Measurements from ENCODE around the gene BCAS3.
A peak's percentile ranks its signal among the peaks of the same experiment; 100 is the strongest.

Gene BCAS3

DNA sequence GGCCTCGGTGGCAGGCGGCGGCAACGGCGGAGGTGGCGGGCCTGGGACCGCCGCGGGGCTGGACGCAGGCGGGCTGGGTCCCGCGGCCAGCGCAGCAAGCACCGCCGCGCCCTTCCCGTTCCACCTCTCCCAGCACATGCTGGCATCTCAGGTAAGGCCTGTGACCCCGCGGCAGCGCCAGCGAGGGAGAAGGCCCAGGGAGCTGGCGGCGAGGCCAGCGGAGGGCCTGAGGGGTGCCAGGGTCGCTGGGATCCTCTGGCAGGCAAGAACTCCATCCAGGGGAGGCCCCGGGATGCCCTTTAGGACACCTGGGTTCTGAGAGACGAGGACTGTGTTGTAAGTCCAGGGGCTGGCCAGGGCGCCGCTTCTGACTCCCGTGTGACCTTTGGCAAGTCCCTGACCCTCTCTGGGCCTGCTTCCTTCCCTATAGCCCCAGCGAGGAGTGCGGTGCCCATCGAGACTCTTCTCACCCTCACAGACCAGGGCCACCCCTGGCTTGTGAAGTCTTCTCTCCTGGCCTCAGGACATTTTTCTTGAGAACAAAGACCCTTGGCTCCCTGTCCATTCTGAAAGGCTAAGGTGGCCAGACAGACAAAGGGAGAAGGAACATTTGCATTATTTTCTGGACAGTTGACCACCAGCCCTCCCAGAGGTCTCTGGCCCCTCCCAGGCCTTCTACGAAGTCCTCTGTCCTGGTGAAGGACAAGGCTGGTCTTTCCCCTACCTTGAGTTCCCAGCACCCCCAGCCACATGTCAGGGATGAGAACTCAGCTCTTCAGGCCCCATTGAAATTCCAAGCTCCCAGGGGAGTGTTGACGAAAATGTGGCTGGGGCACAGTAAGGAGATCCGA, 728.3 kb downstream of the BCAS3 start:
- no peak for DNase-seq

DNA sequence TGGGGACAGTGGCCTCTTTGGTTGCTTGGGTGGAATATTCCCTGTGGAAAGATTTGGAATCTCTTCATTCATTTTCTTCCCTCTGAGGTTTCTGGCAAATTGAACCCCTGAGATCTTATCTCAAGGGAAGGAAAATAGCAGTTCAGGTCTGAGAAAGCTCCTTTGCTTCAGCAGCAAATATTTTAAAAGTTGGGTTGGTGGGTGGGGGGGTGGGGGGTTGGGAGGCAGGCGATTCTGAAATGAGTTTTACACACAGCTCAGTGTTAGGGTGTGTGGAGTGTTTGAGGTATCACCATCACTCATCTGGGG, 728.8 kb downstream of the BCAS3 start:
- no peak for DNase-seq

DNA sequence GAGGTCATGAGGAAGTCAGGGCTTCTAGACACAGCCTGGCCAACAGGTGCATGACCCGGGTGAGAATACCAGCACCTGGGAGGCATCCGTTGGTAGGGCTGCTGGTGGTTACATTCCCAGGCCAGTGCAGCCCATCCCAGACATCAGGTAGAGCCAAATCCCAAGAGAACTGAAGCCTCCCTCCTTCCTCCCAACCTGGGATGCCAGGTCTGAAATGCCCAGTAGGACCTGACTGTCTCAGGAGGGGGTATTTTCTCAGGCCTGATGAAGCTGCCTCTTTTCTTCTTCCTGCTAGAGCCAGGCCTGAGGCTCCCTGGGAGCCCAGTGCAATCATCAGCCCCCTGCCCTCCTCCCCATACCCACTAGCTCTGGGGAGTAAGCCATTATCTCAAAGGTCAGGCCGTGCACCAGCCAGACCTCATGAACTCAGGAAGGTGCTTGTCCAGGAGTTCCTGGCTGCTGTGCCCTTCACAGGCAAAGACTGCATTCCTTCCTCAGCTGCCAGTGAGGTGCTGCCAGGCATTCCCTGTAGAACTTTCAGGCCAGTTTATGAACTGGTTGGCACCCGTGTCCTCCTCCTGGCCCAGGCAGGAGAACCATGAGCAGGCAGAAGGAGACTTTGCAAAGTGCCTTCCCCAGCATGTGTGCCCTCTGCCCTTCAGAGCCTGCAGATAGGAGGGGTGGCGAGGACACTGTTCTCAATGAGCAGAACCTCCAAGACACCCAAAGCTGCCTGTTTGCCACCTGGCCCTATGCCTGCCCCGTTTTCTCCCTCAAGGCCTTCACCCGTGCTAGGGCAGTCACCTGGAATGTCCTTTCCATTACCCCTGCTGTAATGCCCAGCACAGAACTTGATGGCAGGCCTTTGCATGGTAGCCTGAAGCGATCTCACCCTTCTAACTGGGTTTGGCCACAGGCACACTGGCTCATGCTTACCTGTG, 729.6 kb downstream of the BCAS3 start:
- no peak for DNase-seq

DNA sequence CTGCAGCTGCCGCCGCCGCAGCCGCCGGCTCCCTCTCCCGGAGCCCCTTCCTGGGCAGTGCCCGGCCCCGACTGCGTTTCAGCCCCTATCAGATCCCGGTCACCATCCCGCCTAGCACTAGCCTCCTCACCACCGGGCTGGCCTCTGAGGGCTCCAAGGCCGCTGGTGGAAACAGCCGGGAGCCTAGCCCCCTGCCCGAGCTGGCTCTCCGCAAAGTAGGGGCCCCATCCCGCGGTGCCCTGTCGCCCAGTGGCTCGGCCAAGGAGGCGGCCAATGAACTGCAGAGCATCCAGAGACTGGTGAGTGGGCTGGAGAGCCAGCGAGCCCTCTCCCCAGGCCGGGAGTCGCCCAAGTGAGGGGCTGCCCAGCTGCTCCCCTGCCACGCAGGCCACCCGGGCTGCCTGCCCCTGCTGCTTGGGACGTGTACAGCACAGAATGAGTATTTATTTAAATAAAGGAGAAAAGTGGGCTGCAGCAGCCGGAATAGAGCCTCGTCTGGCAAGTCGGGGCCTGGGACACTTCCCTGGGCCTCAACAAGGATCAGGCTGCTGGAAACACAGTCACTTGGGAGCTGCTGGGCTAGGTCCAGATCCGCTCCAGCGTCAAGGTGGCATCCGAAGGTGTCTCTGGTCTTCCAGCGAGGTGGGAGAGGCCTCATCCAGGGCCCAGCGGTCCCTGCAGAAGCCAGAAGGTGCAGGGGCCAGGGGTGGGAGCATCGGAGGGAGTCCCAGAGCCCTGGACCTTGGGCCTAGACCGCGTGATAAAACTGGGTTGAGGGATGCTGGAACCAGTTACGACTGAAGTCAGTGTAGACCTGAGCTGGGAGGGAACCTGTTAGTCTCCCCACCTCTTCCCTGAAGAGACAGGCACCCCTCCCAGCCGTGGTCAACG, 730.7 kb downstream of the BCAS3 start:
- DNase-seq = no peak

DNA sequence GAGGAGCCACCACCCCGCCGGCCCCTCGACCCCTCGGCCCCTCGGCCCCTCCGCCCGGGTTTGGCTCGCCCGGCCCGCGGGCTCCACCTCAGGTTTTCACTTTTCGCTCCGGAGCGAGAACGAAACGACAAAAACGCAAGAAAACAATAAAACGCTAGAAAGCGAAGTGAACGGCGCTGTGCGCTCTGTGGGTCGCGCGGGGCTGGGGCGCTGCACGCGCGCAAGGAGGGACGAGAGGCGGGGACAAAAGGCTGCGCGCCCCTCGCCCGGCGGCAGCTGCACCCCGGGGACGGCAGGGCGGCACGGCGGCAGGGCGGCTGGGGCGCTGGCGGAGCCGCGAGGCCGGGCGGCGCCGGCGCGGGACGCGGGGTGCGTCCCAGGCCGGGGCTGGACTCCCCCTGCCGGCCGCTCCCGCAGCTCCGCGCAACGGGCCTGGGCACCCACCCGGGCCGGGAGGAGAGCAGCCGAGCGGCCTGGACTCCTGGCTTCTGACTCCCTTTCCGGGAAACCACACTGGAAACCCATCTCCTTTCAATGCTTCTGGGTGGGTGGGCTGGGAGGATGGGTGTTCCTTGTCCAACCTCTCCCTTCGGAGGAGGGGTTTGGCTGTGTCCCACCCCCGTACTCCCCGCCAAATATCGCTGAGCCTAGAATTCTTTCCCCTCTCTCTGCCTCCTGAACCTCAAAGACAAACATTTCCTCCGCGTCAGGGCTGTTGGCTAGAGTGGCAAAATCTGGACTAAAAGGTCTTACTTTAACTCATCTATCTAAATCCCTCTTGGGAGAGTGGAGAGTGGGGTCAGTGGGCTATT, 731.9 kb downstream of the BCAS3 start:
- DNase-seq = no peak

DNA sequence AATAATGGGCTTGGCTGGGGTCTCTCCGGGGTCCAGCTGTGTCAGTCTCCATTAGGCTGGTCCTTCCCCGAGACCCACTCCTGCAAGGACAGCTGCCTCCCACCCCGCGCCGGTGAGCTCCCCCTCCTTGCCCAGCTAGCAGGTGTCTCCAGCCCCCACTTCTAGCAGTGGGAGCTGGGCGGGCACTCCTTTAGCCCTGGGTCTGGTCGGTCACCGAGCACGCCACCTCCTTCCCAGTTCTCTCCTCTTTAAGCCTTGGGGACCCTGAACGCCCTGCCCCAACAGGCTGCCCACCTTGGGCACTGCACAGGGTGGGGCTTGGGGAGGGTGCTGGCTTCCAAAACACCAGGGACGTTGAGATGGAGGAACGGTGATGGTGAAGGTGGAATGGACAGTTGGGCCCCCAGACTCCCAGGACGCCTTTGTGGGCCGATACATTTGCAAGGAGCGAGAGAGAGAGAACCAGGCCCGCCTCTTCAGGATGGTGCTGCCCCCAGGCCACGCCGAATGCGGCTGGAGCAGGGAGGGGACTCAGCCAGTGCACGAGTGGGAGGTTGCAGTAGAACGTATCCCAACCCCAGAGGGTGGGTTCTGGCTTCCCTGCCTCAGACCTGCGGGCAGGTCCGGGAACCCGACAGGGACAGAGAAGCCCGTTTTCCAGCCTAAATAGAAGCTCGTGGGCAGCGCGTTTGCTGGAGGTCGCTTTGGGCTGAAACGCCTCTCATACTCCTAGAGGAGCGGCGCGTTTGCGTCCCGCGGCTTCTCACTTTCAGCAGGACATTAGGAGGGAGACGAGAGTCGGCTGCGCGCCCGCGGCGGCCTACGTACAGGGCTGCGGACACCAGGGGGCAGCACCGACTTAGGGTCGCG, 732.7 kb downstream of the BCAS3 start:
- DNase-seq = peak; percentile 68 to 72

DNA sequence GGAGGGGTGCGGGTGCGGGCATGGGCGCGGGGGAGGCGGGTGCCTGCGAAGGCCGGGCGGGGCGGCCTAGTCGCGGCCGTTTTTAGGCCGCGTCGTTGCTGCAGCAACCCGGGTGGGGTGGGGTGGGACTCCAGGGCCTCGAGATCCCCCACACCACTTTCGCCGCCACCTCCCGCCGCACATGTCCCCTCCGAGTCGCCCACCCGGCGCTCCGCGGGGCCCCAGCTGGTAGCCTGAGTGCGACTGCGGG, 733.3 kb downstream of the BCAS3 start:
- DNase-seq = no peak

DNA sequence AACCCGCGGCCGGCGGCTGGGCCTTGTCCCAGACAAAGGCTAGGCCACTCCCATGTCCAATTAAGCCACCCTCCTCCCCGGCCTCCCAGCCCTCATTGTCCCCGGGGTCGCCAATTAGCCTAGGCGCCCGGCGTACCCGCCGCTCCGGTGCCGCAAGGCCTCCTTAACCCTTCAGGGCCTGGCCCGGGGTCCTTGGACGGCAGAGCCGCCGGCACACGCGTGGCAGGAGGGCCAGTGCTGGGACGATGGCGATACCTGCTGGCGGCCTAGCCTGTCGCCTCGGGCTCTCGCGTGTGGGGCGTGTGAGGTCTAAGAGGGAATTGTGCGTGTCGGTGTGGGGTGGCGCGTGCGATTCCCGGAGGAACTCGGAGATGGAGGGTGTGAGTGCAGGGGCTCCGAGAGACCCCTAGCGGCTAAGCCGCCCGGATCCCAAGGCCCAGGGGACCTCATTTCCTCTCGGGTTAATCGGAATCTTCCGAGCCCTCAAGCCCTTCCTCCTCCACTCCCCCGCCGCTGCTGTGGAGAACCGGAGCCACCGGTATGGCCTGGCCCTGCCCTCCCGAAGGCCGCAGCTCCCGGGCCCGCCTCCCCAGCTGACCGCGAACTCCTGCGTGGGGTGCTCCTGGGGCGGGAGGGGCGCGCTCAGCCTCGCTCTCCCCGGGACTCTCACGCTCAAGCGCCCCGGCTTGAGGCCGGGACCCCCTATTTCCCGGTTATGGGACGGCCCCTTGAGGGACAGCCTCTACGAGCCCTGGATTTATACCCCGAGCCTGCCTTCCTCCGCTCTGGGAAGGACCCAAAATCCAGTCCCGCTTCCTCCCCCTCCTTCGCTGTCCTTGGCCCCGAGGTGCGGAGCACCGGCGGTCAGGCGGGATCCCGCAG, 733.9 kb downstream of the BCAS3 start:
- DNase-seq = no peak

DNA sequence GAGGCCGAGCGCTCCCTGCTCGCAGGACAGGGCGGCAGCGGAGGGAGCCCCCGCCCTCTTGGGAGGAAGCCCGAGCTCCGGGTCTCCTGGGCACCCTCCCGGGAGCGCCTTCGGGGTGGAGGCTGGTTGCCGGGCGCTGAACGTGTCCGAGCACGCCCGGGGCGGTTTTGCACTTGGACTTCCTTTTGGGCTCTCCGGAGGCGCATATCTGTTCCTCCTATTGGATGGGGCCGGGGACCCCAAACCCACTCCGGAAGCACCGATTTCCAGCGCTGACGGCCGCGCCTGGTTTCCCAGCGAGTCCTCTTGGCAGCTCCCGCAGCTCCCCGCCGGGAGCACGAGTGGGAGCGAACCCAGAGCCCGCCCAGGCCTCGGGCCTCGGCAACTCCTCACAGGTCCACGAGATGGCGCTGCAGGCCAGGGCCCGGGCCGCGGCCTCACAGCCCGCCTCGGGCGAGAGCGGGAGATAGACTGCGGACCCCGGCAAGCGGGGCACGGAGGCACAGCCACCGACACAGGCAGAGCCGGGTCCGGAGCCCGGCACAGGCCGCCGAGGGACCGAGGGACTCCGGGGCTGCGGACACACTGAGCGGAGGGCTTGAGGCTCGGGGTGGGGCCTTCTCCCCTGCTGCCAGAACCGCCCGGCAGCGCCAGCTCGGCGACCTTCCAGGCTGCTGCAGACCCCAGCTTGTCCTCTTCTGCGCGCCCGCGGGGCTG, 734.6 kb downstream of the BCAS3 start:
- peak; percentile 69 to 71 for DNase-seq

DNA sequence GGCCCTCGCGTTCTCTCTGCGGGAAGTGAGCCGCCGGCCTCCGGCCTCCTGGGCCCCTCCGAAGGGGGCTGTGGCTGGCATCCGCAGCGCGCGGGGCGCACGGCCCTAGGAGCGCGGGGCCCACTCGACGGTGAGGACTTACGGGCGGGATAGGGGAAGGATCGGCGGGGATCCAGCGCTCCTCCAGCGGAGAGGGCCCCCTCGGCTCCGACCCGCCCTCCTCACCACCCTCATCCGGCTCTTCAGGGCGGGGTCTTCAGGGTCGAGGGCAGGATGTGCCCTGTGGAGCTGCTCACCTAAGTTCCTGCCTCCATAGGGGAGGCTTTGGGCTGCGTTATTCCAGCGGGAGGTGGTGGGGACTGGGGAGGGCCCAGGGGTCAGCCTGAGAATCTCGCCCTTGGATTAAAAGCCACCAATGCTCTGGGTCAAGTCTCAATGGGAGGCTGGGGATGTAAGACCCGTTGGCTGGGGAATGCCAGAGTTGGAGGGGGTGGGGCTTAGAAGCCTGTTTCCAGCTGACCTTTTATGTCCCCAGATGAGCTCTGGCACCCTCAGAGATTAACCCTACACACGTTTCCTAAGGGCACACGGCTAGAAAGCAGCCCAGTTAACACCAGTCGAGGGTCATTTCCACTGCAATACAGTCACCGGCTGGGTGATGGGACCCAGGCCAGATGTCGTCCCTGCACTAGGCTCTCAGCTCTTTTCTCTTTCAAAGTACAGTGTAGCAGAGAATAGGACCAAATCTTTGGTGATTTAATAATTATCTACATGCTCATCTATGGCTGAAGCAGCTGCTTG, 735.4 kb downstream of the BCAS3 start:
- no peak for DNase-seq

DNA sequence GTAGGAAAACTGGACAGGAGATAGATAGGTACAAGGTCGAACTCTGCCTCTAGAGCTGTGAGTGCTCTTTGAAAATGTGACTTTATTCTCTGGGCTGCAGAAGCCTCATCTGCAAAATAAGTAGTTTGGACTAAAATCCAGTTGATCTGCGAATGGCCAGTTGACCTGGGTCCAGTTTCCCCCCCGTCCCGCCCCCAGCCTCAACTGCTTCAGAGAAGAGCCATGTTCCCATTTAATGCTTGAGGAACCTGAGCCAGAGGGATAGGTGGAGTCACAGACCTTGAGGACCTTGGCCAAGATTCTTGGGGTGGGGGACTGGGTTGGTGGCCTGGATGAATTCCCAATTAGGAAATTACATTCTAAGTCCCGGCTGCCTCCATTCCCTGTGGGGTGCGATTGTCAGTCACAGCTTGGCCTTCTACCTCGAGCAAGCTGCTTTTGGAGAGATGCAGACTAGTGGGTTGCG, 736.0 kb downstream of the BCAS3 start:
- DNase-seq = no peak

DNA sequence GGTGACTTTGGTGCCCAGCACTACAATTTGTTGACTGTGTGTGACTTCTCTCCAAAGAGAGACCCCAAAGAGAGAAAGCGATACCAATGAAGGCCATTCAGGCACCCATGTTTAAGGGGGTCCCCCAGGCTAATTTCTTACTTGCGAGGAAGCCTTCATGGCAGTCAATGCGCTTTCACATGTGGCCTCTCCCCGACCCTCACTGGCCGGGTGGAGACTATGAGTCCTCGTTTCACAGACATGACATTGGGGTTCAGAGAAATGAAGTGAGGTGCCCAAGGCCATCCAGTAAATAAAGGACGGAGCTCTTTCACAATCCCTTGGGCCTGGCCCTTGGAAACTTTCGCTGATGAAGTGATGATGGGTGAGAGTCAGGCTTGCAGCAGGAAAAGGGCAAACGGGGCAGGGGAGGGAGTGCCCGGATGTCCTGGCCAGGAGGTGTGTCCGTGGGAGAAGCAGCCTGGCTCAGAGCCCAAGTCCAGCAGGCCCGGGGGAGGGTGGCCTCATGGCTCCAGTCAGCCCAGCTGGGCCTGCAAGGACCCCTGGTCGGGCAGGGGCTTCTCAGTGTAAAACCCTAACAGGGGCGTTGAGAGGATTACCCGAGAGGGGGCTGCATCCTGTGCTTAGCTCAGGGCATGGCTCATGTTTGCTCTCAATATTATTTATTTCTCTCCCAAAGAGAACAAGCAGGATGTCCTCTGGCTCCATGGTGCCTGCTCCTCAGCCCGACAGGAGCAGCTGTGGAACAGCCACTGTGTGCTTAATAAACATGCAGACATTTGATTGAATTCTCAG, 736.7 kb downstream of the BCAS3 start:
- DNase-seq = no peak

DNA sequence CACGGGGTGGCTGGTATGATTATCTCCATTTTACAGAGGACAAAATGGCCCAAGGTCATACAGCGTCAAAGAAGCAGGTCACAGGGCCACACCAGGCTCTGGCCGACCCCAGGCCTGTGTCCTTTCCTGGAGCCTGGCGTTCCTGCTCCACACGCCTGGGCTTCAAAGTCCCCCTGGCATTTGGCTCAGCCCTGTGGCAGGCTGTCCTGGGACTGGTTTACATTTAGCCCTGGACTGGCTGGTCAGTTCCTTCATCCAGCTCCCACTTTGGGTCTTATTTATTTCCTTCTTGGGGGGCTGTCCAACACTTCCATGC, 737.2 kb downstream of the BCAS3 start:
- no peak for DNase-seq

DNA sequence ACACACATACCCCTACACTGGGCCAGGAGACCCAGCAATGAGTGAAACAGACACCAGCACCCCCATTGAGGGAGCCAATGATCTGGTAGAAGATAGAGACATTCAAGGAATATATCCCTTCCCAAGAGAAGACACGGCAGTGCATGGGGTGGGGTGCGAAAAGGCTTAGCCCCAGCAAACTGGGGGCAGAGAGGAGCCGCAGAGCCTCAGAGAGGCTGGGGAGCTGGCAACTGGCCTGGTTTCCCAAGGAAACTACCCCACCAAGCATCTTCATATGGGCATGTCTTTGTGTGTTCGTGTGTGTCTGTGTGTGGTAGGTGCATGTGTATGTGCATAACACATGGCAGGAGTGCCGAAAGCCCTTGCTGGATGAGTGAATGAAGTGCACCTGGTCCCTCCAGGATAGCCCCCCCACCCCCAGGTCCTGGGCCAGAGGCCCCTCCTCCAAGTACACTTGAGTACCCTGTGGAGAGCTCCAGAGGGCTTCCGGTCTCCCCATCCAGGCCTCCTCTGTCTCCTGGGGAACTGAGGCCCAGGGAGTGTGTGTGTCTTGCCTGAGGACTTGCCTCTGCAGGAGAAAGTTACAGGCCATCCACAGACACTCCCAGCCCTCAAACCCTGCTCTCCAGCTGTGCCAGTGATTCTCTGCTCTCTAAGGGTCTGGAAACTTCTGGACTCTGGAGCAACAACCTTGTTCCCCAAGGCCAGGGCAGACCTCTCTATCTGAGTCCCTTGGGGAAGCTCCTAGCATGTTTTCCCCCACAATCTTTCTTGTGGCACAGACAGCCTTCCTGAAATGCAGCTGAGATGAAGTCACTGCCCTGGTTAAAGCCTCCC, 737.9 kb downstream of the BCAS3 start:
- no peak for DNase-seq

DNA sequence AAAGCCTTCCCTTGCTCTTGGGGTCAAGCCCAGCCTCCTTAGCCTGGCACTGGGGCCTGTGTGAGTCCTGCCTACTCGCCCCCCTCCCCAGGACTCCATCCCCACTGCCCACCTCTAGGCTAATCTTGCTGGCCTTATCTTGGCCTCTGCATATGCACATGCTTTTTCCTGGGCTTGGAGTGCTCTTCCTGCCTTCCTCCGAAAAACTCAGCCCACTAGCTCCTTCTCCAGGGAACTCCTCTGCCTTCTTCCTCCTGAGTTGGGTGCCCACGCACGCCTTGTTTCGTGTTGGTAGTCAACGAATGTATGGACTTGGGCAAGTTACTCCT, 738.5 kb downstream of the BCAS3 start:
- DNase-seq = no peak

DNA sequence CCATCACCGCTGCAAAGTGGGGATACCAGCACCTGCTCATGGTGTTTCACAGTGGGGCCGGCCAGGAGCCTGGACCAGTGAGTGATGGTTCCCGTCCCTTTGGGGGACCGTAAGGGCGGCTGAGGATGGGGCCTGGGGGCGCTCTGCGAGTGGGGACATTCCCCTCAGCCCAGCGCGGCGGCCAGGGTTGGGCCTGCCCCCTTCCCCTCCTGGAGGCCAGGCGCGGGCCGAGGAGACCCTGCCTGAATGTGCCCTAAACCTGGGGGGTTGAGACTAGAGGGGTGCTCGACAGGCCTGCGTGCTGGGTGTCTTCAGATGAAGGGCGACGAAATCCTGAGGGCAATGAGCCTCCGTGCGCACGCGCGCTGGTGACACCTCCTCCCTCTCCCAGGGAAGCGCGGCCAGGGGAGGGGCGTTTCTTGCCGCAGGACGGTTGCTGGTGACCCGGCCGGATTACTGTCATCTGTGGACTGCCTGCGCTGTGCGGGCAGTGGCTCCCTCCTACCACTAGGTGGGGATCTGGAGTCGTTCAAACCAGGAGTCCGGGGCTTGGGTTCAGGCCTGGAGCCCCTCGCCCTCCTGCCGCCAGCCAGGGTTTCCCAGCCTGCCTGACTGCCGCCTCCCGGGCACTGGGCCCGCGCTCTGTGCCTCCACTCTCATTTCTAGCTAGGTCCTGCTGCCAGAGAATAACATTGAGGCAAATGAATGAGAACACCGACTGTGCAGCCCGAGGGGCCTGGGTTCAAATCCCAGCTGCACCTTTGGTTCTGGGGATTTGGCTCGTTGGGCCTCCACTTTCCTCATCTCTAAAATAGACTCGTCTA, 739.1 kb downstream of the BCAS3 start:
- peak; percentile 47 to 48 for DNase-seq

All from activated CD4-positive, alpha-beta T cell treated with anti-CD3 and anti-CD28 coated beads, Interleukin-2, amount 50 U/mL, for 4 hours (primary cell).